ENCODE measurements around the gene MARCKSL1. TPM values are rescaled to one million over a fixed set of nuclear protein-coding genes. Genes with fewer than 3 reads are reported as not detected.
A peak's percentile ranks its signal among the peaks of the same experiment; 100 is the strongest.

Gene MARCKSL1
- total and polyA plus RNA-seq, 4 donors: 28.4 to 78.4 (median 39.5) TPM

DNA sequence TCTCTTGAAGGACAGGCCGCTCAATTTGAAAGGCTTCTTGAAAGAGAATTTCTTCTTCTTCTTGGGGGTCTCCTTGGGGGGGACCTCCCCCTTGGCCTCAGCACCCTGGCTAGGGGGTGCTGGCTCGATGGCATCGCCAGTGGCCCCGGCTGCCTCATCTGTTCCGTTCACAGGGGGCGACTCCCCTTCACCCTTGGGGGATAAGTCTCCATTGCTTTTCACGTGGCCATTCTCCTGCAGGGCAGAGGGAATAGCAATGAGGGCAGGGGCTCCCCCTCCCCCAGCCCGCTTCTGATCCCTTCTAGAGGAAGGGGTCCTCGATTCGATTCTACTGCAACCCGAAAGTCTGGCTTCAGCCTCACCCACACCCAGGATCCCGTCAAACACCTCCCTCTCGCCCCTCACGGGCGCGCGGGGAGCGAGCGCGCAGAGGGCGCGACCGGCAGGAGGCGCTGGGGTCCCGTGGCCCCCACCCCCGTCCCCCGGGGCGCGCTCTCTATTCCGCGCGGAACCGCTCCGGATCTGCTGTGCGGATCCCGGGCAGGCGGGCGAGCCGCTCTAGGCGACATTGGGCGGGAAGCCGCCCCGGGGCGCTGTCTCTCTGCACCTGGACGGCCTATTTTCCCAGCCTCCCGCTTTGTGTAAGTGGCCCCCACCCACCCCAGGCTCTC lies 1.0 kb downstream of the MARCKSL1 start:
- DNase-seq (peak; percentile 65 to 75 (median 66)), ATAC-seq (ENCODE audit: insufficient read depth, low FRiP score) (peak; percentile 27)
- TF ChIP-seq, protein P1, sequence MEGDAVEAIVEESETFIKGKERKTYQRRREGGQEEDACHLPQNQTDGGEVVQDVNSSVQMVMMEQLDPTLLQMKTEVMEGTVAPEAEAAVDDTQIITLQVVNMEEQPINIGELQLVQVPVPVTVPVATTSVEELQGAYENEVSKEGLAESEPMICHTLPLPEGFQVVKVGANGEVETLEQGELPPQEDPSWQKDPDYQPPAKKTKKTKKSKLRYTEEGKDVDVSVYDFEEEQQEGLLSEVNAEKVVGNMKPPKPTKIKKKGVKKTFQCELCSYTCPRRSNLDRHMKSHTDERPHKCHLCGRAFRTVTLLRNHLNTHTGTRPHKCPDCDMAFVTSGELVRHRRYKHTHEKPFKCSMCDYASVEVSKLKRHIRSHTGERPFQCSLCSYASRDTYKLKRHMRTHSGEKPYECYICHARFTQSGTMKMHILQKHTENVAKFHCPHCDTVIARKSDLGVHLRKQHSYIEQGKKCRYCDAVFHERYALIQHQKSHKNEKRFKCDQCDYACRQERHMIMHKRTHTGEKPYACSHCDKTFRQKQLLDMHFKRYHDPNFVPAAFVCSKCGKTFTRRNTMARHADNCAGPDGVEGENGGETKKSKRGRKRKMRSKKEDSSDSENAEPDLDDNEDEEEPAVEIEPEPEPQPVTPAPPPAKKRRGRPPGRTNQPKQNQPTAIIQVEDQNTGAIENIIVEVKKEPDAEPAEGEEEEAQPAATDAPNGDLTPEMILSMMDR (IDR thresholded peaks at IDR 0.05; ENCODE audit: control extremely low read depth, extremely low read depth): peak; percentile 17
- H3K9me3 ChIP-seq (ENCODE audit: control insufficient read depth in 4 of 4, insufficient read depth in 3 of 4, low read length in 3 of 4): no peaks in the 10 kb centered on the region
- 3 to 4% methylated on average over 30 to 46 of the region's 46 CpGs for WGBS, 2 donors
- H3K36me3 ChIP-seq (ENCODE audit: control insufficient read depth in 4 of 4, insufficient read depth in 4 of 4, low read length in 4 of 4): peaks cover 17 to 27% (median 22%) of the 10 kb centered on the region in 4 donors
- H3K27me3 ChIP-seq (ENCODE audit: control insufficient read depth in 3 of 3, insufficient read depth in 3 of 3, low read length in 2 of 3): no peaks in the 10 kb centered on the region
- H3K27ac ChIP-seq (ENCODE audit: low read depth in 1 of 2, low read length in 1 of 2): peak overlapping the region in 1 of 2 donors; percentile 9
- H3K4me3 ChIP-seq: peak overlapping the region; percentile 51
- H3K9ac ChIP-seq (ENCODE audit: insufficient read depth in 1 of 2, low read length in 2 of 2): peak overlapping the region in 1 of 2 donors; percentile 77
- peaks cover 0 to 30% (median 21%) of the 10 kb centered on the region in 5 donors for H3K4me1 ChIP-seq (ENCODE audit: control insufficient read depth in 5 of 5, insufficient read depth in 5 of 5, low read length in 5 of 5)

GRCh38 chr1:32334274-32334861 lies 1.7 kb downstream of the MARCKSL1 start:
- TF ChIP-seq, protein P1 (IDR thresholded peaks at IDR 0.05; ENCODE audit: control extremely low read depth, extremely low read depth): no peak
- peaks cover 0 to 30% (median 21%) of the 10 kb centered on the region in 5 donors for H3K4me1 ChIP-seq (ENCODE audit: control insufficient read depth in 5 of 5, insufficient read depth in 5 of 5, low read length in 5 of 5)
- H3K27me3 ChIP-seq (ENCODE audit: control insufficient read depth in 3 of 3, insufficient read depth in 3 of 3, low read length in 2 of 3): no peaks in the 10 kb centered on the region
- no peaks in the 10 kb centered on the region for H3K9me3 ChIP-seq (ENCODE audit: control insufficient read depth in 4 of 4, insufficient read depth in 3 of 4, low read length in 3 of 4)
- H3K4me3 ChIP-seq: peak overlapping the region; percentile 51
- peaks cover 20 to 29% (median 25%) of the 10 kb centered on the region in 4 donors for H3K36me3 ChIP-seq (ENCODE audit: control insufficient read depth in 4 of 4, insufficient read depth in 4 of 4, low read length in 4 of 4)
- no peak for DNase-seq
- H3K9ac ChIP-seq (ENCODE audit: insufficient read depth in 1 of 2, low read length in 2 of 2): peak overlapping the region in 1 of 2 donors; percentile 77
- WGBS, 2 donors: 33 to 51% methylated on average over 9 of the region's 9 CpGs
- peak overlapping the region in 1 of 2 donors; percentile 9 for H3K27ac ChIP-seq (ENCODE audit: low read depth in 1 of 2, low read length in 1 of 2)
- no peak for ATAC-seq (ENCODE audit: insufficient read depth, low FRiP score)

DNA sequence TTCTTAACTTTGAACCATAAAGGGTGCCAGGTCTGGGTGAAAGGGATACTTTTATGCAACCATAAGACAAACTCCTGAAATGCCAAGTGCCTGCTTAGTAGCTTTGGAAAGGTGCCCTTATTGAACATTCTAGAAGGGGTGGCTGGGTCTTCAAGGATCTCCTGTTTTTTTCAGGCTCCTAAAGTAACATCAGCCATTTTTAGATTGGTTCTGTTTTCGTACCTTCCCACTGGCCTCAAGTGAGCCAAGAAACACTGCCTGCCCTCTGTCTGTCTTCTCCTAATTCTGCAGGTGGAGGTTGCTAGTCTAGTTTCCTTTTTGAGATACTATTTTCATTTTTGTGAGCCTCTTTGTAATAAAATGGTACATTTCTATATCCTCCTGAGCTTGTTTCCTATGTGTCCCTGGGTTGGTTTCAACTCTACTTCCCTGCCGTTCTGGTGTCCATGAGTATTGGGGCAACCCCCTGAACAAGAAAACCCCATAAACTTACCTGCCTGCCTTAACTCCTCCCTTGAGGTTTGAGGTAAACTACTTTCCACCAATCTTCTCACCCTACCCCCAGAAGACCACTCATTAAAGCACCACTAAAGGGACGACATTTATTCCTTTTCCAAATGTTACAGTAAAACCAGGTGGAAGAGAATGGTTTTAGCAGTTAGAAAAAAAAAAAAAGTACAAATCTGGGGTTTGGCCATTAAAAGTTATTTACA lies 2.6 kb downstream of the MARCKSL1 start:
- Histone ChIP-seq H3K27me3 (ENCODE audit: control insufficient read depth in 3 of 3, insufficient read depth in 3 of 3, low read length in 2 of 3) (no peaks in the 10 kb centered on the region), H3K27ac (ENCODE audit: low read depth in 1 of 2, low read length in 1 of 2) (no peak overlapping the region), H3K4me3 (no peak overlapping the region), H3K36me3 (ENCODE audit: control insufficient read depth in 4 of 4, insufficient read depth in 4 of 4, low read length in 4 of 4) (peaks cover 24 to 36% (median 30%) of the 10 kb centered on the region in 4 donors), H3K9me3 (ENCODE audit: control insufficient read depth in 4 of 4, insufficient read depth in 3 of 4, low read length in 3 of 4) (no peaks in the 10 kb centered on the region), H3K4me1 (ENCODE audit: control insufficient read depth in 5 of 5, insufficient read depth in 5 of 5, low read length in 5 of 5) (peaks cover 0 to 30% (median 18%) of the 10 kb centered on the region in 5 donors), H3K9ac (ENCODE audit: insufficient read depth in 1 of 2, low read length in 2 of 2) (no peak overlapping the region)
- no peak for ATAC-seq (ENCODE audit: insufficient read depth, low FRiP score)
- 75 to 82% methylated on average over 3 of the region's 3 CpGs for WGBS, 2 donors
- TF ChIP-seq, protein P1 (IDR thresholded peaks at IDR 0.05; ENCODE audit: control extremely low read depth, extremely low read depth): no peak
- DNase-seq: no peak

Measured in lung (tissue), 12 donors.